GM18870 (cell line): ENCODE measurements around the gene ZNF304.

Experiments
- ATAC-seq: cut with Tn5 transposase; IDR thresholded peaks from one replicate; pipeline ENCODE4 v1.9.1; 2021; ENCODE audit warnings: moderate library complexity; ENCODE audit not compliant: unreplicated experiment

ZNF304 gene

DNA sequence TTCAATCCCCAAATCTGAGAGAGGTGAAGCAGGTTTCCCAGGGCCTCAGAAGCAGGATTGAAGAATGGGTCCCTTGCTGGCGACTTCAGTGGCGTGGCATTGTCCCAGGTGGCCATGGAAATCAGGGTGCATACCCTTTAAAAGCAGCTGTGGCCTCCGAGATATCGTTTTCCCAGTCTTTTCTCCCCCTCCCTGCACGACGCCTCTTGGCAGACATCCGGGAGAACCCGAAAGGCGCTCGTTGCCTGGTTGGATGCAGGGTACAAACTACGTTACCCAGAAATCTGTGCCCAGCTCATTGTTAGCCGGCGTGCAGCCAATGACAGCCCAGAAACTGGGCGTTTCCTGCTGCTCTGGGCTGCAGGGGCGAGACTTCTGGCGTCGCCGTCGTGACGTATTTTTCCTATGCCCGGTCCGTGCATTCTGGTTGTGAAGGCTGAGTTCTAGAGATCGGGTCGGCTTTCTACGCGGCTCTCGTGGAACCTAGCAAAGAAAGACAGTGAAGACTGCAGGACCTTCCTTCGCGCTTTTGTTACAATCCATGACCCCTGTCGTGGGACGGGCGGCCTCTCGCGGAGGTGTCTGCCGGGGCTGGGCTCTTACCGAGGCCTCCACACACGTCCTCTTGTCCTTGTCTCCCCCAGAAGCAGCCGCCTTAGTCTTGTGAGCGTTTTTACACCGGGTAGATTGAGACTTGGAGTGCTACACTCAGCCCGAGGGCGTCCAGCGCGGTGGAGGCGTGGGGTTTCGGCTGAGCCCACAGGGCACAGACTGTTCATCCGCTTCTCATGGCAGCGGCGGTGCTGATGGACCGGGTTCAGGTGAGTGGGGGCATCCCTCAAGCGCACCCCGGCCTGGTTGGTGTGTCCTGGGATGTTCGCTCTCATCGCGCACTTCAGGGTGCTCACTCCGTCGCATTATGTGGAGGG is at the start of gene ZNF304:
Gene ZNF304 (plus strand): TSS at position 395 of the 929 bp plus-strand sequence. CDS start 394 bp downstream, at position 789.
- ATAC-seq: peak; percentile 93

DNA sequence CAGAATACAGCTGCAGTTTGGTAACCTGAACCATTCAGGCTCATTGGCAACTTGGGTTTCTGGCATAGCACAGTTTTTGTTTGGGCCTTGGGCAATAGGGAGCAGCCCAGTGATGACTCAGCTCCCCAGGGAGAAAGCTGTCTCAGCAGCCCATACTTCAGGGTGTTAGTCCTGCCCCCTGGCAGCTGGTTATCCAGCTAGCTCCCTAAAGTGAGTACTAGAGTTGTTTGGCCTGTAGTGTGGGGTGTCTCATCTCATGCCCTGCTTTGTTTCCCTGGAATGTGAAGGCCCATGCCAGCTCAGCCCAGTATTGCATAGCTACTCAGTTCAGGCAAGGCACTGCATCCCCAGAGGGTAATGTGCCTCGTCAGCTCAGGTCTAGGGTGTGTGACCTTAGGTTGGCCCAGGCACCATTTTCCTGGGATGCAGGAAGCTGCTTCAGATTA is 49.0 kb upstream of the ZNF304 start:
- no peak for ATAC-seq

- no peak for ATAC-seq
Measured at GRCh38 chr19:57302727-57303401, 48.2 kb upstream of the ZNF304 start.

DNA sequence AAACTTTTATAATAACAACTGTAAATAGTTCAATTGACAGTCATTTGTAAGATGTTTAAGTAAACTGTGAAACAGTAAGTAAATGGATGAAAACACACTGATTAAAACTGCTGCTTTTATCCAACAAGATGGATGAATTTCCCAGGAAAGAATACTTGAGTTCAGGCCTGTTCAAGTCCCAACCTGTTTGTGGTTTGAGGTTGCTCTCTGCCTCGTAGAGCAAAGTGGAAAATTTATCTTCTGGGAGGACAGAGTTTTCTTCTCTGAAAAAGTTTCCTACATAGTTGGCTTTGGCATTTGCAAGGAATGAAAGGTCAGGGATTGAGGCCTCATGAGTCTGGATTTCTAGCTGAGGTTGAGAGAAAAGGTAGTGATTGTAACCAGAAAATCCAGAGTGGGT is 46.0 kb upstream of the ZNF304 start:
- ATAC-seq: no peak

DNA sequence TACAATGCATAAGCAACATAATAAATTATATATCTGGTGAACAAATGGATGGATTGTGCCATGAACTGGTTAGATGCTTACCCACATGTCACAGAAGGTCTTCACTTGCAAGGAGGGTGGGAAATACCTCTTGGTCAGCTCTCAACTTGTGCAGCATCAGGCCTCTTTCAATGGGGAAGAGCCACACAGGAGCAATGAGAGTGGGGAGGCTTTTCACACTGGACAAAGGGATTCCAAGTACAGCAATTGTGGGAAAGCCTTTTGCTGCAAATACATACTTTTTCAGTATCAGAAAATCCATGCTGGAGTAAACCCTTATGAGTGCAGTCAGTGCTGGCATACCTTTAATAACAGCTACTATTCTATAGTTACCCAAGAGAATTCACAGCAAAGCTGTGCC is 42.6 kb upstream of the ZNF304 start:
- ATAC-seq: no peak

DNA sequence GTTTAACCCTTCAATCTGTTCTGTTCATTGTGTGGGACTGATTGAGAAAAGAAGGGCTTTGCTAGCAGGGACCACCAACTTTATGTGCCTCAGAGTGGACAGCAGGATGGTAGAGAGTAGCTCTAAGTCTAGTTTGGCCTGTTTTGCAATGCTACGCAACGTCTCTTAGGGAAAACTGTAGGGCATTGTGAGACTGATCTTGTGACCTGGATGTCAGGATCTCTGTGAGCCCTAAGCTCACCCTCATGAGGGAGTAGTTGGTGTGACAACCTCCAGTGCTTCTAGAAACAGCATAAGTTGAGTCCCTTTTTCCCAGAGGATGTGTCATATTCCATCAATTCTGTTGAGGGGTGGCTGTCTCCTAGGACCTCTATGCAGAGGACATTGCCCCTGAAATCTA is 40.3 kb upstream of the ZNF304 start:
- no peak for ATAC-seq

- no peak for ATAC-seq
Measured at GRCh38 chr19:57314146-57314545, 36.9 kb upstream of the ZNF304 start.

GRCh38 chr19:57317503-57317902 is 33.6 kb upstream of the ZNF304 start:
- ATAC-seq: no peak

DNA sequence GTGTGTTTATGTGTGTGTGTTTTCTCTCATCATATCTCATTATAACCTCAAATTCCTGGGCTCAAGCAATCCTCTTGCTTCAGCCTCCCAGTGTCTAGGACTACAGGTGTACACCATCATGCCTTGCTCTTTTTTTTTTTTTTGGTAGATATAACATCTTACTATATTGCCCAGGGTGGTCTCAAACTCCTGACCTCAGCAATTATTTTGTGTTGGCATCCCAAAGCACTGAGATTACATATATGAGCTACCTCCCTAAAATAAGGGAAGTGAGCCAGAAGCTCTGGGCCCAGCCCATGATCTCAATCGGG is 31.2 kb upstream of the ZNF304 start:
- ATAC-seq: no peak

GRCh38 chr19:57320180-57321084 is 30.6 kb upstream of the ZNF304 start, which contains the start of gene ZNF543:
TSS of gene ZNF543 (plus strand) at chr19:57320472. CDS start at chr19:57320854, 382 bp downstream.
- ATAC-seq: peak; percentile 88

GRCh38 chr19:57321116-57321515 is 30.0 kb upstream of the ZNF304 start:
- ATAC-seq: no peak

- ATAC-seq: no peak
Measured at GRCh38 chr19:57321751-57322150, 29.3 kb upstream of the ZNF304 start.

DNA sequence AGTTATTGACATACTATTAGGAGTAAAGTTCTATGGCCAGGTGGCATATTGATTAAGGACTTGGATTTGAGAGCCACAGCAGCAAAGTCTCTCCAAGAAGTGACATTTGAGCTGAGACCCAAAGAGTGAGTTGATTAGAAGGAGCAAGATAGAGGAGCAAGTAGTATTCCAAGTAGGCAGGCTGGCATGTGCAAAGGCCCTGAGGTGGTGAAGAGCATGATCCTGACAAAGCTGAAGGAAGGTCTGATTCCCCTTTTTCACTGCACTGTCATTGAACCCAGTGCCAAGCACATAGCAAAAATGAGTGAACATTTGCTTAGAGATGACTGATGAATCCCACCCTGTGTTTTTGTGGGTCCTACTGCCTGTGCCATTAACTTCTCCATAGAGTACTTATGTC is 26.1 kb upstream of the ZNF304 start:
- ATAC-seq: no peak

DNA sequence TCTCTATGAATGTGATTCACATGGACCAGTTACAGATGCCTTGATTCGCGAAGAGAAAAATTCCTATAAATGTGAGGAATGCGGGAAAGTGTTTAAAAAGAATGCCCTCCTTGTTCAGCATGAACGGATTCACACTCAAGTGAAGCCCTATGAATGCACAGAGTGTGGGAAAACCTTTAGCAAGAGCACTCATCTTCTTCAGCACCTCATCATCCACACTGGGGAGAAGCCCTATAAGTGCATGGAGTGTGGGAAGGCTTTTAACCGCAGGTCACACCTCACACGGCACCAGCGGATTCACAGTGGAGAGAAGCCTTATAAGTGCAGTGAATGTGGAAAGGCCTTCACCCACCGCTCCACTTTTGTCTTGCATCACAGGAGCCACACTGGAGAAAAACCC is 23.1 kb upstream of the ZNF304 start:
- no peak for ATAC-seq

GRCh38 chr19:57334191-57334590 is 16.9 kb upstream of the ZNF304 start:
- no peak for ATAC-seq

GRCh38 chr19:57338877-57339276 is 12.2 kb upstream of the ZNF304 start:
- no peak for ATAC-seq

DNA sequence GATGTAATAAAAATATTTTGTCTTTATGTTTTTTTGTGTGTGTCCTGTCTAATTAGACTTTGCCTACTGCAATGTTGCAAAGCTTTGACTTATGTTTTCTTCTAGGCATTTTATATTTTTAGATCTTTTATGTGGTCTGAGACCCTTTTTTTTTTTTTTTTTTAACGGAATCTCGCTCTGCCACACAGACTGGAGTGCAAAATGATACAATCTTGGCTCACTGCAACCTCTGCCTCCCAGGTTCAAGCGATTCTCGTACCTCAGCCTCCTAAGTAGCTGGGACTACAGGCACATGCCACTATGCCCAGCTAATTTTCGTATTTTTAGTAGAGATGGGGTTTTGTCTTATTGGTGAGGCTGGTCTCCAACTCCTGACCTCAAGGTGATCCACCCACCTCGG is 8.5 kb upstream of the ZNF304 start:
- ATAC-seq: no peak

GRCh38 chr19:57348136-57348535 is 2.9 kb upstream of the ZNF304 start:
- ATAC-seq: no peak

DNA sequence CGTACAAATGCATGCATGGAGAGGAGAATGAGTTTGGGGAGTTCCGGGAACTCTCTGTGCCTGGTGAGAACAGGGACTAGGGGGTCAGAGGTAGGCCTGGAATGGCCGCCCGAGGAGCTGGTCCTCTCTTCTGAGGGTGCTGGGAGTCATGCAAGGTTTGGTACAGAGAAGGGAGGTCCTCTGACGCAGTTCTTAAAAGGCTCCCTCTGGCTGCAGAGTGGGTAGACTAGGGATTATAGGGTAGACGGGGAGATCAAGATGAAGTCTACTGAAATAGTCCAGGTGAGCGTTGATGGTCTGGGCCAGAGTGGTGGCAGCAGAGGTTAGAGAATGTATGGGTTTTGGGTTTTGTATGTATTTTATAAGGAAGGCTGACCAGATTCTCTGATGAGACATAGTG is 796 bp downstream of the ZNF304 start:
- ATAC-seq: no peak

- ATAC-seq: no peak
Measured at GRCh38 chr19:57355916-57356315, 4.8 kb downstream of the ZNF304 start.

DNA sequence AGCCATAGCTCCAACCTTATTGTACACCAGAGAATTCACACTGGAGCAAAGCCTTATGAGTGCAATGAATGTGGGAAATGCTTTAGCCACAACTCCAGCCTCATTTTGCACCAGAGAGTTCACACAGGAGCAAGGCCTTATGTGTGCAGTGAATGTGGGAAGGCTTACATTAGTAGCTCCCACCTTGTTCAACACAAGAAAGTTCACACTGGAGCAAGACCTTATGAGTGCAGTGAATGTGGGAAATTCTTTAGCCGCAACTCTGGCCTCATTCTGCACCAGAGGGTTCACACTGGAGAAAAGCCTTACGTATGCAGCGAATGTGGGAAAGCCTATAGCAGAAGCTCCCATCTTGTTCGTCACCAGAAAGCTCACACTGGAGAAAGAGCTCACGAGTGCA is 6.3 kb downstream of the ZNF304 start:
- ATAC-seq: no peak
